GM21390 (cell line): ENCODE data around the gene UNC119B.
A peak's percentile ranks its signal among the peaks of the same experiment; 100 is the strongest.

Source experiments
- ATAC-seq: cut with Tn5 transposase; IDR thresholded peaks from one replicate; pipeline ENCODE4 v1.9.1; 2021; ENCODE audit not compliant: unreplicated experiment

Gene UNC119B

DNA sequence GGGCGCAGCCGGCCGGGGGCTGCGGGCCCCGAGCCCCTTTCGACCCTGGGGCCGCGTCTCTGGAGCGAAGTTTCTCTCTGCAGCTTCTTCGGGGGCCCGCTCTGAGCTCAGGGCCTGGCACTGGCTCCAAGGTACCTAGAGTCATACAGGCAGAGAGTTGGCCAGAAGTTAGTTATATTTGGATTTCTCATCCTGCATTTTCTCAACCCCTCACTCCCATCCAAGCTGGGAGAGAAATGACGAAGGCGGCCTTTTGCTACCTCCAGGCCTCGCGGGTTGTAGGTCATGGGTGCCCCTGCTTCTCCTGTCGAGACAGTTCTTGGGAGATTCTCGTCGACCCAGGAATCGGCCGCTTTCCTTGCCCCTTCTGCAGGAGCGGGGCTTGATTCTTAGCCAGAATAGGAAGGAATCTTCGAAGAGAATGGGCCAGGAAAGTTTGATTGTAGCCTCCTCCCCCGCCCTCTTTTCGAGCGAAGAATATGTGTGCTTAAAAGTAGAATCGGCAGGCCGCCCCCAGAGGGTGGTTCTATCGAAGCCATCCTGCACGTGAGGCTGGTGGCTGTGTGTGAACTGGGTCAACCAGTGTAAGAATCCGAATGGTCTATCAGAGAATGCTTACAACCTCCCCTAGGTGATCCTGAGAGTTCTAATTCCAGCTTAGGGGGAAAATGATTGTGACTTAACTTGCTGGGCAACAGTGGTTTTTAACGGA, 22.5 kb upstream of the UNC119B start:
- no peak for ATAC-seq

DNA sequence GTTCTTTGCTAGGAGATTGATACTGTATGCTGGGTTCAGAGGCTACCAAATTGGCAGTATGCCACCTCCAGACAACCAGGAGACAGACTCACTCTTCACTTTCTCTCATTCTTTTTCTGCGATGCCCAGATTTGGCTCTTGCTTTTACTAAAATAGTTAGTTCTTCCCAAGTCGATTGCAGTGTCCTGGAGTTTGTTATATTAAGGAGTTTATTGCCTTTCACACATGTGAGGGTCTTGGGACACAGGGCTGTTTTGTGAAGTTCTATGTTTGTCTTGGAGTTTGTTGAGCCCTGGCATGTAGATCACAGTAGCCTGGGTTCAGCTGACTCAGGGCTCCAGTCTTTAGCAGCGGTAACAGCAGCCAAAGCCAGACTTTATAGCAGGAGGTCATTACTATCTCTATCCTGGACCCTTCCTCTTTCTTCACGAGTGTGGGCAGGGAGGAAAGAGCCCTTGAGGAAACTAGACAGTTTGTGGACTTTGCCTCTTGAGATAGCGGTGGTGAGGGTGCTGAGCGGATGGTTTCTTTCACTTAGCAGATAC, 21.7 kb upstream of the UNC119B start:
- no peak for ATAC-seq

DNA sequence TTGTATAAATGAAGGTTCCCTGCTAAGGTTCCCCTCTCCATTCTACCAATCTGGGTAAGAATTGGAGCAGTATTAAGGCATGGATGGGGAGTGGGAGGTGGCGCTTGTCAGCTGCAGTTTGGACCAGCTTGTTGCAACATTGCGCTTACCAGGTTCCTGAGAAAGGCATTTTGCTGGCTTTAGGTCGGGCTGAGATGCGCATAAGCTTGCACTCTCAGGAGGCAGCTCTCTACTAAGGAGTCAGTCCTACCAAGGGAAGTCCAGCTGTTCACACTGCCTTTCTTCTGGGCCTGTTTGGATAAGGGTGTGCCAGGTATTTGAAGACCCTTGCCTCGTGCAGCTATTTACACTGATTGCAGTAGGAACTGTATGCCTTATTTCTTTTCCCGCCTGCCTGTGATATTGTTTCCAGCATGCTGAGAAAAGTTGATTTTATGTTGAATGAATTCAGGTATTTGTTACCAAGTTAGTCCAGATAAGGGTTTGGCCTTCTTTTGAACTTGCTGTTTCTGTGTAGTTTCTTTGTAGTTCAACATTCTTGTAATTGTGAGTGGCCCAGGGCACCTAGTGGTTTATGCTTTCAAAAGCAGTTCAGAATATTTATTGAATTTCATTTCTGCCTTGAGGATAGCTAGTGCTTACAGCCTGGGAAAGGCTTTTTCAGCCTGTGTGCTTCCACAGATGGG, 20.7 kb upstream of the UNC119B start:
- no peak for ATAC-seq

DNA sequence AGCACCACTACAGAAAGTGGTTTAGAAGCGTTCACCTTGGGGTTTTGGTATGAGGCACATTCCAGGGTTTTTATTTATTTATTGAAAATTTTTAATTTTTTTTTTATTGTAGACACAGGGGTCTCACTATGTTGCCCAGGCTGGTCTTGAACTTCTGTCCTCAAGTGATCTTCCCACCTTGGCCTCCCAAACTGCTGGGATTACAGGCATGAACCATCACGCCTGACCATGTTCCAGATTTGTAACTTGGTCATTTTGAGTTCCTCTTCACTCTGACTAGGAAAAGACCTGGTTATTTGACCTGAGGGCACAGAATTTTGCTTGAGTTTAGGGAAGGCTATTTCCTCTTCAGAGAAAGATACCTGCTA, 20.2 kb upstream of the UNC119B start:
- no peak for ATAC-seq

DNA sequence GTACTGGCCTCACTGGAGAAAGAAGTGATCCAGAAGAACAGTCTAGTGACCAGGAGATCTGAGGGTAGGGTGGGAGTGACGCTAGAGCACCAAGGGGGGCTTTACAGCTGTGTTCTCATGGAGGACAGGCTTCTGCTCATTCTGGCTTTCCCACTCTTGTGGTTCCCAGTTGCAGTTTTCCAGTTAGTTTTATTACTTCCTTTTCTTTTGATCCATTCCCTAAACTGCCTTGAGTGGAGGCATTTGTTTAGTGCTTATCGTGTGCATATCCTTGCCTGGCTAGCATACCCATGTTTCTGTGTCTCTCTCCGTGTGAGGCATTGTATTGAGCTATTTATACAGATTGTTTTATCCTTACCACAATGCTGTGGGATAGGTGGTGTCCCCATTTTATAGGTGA, 19.3 kb upstream of the UNC119B start:
- no peak for ATAC-seq

DNA sequence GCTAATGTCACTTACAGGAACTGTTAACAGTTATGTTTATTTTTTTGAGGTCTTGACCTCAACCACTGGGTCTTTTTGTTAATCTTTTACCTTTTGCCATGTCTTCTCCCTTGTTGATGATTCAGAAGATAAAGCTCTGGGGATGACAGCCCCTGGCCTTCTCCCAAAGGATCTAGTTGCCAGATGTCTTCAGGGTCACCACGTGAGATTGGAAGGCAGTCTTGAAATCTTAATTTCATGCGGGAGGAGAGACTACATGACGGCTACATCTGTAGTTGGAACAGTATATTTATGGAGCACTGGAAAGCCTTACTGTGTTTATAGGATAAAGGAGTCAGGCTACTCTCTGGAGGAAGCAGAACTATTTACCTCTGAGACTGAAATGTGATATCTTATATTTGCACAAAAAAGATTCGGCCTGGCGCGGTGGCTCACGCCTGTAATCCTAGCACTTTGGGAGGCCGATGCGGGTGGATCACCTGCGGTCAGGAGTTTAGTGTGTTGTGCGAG, 17.7 kb upstream of the UNC119B start:
- ATAC-seq: no peak

DNA sequence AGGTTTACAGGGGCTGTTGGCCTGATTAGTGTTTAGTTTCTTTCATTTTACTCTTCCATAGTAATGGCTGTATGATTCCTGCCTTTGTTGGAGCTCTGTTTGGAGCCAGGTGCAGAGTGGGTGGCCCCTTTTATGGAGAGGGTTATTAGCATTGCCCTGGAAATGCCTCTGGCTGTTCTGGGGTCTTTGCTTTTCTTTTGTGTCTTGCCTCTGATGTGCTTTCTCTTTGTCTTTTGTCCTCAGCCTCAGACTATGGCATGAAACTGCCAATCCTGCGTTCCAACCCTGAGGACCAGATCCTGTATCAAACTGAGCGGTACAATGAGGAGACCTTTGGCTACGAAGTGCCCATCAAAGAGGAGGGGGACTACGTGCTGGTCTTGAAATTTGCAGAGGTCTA, 16.4 kb upstream of the UNC119B start:
- ATAC-seq: no peak

DNA sequence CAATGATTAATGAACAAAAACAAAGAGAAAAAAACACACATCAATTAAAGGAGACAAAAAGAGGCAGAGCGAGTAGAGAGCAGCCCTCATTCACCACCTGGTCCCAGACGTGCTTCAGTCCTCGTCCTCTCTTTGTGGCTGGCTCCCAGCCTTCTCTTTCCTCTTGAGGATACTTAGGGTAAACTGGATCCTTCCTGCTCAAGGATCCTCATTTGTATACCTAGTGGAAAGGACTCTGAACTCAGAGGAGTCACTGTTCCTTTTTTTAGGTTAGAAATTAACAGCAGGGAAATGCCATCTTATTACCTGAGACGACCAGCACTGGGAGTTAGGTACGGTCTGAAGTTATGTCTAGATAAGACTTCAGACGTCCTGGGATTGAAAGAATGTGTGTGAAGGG, 13.6 kb upstream of the UNC119B start:
- no peak for ATAC-seq

DNA sequence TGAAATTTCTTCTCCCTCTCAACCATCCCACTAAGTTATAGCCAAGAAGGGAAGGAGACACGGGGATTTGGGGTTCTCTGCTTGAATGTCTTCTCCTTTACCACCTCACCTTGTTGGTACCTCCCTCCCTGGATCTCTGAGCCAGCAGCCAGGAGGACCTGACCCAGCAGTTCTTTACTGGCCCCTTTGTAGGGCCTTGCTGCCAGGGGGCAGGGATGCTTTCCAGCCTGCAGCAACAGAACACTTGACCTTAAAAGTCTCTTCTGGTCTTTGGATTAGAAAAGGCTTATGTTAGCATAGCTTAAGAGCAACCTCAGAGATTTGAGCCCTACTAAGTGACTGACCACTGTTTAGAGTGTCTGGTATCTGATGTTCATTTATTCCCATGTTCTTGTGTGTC, 12.9 kb upstream of the UNC119B start:
- ATAC-seq: no peak

DNA sequence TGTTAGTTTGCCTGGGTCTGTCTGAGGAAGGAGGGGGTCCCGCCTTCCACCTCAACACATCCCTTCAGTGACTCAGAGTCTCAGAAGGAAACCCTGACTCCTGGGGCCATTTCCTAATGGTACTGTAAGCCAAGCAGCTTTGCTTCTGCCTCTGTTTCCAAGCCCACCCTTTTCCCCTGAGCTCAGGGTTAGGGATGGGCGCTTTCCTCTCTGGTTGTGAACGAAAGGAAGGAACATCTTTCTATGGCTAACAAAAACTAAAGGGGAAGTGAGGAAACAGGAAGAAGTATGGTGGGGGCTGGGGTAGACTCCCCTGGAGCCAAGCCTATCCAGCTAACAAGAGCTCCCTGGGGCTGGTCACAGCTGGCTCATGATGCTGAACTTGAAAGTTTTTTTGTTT, 11.6 kb upstream of the UNC119B start:
- ATAC-seq: no peak

DNA sequence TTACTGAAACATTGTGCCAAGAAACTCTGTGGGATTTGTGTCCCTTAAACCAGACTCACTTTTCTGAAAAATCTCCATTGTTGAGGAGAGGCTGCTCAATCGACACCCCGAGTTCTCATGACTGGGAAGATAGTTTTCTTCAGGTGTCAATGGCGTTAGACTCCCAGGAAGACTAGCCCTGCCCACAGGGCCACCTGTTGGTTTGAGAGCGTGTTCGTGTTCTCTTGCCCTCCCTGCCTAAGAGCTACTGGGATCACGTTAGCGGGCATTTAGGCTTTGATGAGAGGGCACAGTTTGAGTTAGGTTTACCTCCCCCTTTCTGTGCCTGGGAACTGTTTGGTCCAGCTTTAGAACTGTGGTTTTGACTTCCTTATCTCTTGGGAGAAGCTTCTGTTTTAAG, 10.7 kb upstream of the UNC119B start:
- ATAC-seq: no peak

DNA sequence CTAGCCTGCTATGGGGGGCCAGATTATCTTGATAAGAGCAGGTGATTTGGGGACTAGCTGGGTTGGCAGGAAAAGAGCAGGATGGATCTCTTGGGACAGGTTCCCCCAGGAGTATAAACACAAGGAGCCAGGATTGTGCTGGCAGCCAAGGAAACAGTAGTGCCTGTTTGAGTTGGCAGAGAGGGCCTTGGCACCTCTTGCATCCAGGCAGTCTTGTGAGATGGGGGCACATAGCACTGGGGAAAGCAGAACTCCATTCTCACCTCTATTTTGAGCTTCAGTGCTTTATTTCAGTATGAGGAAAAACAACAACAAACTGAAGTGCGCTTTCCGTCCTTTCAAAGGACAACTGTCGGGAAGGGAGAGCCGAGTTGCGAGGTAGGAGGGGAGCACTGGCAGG, 9.4 kb upstream of the UNC119B start:
- no peak for ATAC-seq

DNA sequence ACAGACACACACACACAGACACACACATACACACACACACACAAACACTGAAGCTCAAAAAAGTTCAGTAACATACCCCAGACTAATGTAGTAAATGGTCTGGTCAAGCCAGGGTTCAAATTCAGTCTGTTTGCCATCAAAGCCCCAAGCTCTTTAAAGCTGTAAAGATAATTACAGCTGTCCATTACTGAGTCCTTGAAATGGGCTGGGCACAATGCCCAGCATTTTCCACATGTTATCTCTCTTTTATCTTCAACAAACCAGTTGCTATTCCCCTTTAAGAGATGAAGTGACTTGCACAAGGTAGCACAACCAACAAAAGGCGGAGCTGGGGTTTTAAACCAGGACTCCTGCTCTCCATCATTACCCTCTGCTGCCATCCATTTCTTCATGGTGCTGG, 7.6 kb upstream of the UNC119B start:
- ATAC-seq: no peak

DNA sequence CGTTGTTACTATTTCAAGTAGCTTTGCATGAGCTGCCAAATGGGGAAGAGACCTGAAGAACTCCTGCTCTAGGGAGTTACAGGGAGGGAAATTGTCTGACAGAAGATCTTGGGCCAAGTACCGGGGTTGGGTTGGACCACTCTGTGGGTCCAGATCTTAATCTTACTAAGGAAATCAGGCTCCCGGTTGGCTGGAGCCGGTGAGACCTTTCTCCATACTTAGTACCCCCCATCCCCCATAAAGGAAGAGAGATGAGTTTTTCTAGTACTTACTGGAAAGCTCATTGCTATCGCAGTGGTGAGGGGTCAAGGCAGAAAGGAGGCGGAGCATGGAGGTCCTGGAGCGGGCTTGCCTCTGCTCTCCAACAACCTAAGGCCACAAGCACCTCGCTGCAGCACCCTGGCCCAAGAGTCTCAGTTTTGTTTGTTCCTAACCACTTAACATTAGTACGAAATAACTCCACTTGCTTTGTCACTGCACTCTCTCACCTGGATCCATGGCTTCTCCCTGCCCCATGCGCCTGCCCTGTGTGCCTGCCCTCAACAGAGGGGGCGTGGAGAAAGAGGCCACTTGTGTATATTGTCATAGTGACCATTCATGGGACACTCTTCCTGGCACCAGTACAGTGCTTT, 6.8 kb upstream of the UNC119B start:
- ATAC-seq: no peak

DNA sequence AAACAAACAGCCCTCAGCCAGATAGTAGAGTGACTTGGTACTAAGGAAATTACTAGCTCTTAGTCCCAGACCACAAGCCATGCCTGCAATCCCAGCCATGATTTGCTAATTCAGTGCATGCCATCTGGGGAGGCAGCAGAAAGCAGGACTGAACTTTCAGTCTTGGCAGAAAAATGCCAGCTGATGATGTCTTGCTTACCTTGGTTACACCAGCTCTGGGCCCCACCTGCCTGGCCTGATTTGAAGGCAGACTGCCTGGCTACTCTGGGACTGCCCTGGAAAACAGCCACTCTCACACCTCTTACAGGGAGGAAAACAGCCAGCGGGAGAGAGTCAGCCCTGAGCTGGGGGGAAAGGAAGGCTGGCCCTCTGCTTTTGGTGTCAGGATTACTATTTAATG, 4.6 kb upstream of the UNC119B start:
- ATAC-seq: no peak

DNA sequence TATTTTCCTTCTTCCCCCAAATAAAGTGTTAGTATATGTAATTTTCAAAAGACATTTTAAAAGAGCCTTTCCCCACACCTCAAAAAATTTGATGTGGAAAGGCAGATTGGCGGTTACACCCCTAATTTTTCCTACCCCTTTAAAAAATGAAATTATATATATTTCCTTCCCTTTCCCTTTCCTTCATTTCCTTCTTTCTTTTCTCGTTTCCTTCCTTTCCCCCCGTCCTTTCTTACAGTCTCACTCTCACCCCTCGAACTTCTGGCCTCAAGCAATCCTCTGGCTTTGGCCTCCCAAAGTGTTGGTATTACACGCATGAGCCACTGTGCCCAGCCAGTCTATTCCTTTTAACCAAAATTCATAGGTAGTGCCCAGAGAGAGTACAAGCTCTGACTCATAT, 4.2 kb upstream of the UNC119B start:
- no peak for ATAC-seq

DNA sequence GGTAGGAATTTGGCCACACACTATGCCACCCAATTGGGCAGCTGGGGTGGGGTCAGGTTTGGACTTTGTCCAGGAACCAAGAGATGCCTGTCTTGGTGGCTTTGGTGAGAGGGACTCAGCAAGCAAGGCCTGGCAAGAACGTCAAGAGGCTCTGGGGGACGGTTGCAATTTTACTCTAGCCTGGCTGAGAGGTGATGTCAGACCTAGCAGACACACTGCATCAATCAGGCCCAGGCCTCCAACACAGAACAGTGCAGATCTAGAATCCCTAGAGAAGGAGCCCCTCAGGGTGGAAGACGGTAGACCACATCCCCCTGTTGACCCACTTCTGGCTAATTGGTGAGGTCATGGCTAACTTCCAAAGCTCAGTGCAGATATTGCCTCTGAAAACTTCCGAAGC, 1.6 kb upstream of the UNC119B start:
- no peak for ATAC-seq

DNA sequence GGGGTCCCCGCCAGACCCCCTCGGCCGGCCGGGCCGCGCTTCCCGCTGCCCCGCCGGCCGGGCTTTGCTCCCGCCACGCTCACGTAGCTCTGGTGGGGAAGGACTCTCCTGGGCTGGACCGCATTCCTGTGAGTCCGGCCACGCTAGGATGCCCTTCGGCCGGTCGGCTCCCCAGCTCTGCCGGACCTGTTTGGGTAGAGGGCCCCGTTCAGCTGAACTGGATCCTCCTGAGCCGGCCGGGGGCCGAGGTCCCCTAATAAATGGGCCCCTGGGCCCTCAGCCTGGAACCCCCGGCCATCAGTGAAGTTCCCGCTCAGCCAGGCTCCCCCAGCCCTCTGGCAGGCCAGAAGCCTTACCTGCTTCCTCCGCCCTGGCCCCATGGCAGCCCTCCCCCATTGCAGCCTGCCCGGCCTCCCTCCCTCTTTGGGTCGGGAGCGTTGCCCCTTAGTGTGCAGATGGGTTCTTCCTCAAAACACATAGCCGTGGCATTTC, 593 bp downstream of the UNC119B start:
- peak; percentile 19 for ATAC-seq

DNA sequence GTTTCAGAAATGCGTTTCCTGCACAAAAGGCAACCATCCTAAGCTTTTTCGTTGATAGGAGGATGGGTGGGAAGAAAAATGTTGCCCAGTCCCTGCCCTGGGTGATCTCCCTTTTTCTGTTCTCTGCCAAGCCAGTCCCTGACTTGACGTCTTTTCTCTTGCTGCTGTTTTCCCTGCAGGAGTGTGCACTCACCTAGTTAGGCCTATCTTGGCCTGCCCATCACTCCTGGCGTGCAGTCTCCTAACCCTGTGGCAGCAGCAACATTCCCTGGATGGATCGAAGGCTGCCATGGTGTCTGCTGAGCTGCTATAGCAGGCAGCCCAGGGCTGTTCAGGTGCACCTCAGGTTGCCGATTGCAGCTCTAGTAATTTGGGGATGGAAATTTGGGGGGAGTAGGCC, 1.2 kb downstream of the UNC119B start:
- ATAC-seq: no peak

DNA sequence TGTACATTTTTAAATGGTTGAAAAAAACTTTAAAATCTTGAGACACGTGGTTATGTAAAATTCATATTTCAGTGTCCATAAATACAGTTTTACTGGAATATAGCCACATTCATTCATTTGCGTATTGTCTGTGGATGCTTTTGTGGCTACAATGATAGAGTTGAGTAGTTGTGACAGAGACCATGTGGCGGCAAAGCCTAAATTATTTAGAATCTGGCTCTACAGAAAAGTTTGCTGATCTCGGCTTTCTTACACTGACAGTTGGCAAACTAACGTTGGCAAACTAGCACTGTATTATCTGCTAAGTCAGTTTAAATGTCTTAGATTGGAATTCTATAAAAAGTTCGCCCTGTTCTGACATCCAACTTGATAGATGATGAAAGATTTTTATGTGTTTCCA, 2.4 kb downstream of the UNC119B start:
- ATAC-seq: no peak

DNA sequence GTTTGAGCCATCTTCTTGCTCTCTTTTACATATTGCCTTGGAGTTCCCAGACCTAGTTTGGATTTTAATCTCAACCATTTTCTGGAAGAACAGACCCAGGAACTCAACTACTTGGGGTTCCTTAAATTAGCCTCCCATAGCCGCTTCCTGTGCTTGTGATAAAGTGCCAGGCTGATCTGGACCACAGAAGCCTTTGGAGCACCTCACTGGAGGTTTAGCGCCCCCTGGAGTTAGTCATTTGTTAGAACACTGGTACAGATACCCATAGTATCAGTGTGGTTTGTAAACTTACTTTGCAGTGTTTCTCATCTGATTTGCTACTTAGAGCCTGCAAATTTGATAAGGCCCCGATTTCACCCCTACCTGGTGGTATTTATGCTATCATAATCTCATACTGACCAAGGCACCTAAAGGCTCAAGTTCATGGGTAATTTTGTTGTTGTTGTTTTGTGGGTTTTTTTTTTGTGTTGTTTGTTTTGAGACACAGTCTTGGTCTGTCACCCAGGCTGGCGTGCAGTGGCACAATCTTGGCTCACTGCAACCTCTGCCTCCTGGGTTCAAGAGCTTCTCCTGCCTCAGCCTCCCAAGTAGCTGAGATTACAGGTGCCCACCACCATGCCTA, 3.7 kb downstream of the UNC119B start:
- no peak for ATAC-seq
